ENCODE measurements around the gene CHST8. TPM values are rescaled to one million over a fixed set of nuclear protein-coding genes. Genes with fewer than 3 reads are reported as not detected.

The CHST8 gene
- total RNA-seq, 1 donor from 2014 or later = not detected

- H3K27me3 ChIP-seq (ENCODE audit: control insufficient read depth, insufficient read depth, low read length) = no peaks in the 10 kb centered on the region
- DNase-seq (ENCODE audit: low read depth) = no peak
- no peaks in the 10 kb centered on the region for H3K36me3 ChIP-seq (ENCODE audit: control insufficient read depth, insufficient read depth, low read length)
- TF ChIP-seq CTCF (IDR thresholded peaks at IDR 0.05; ENCODE audit: insufficient read depth, low read length, poor library complexity, severe bottlenecking) = no peak
- H3K4me3 ChIP-seq (ENCODE audit: low read depth, low read length) = no peak overlapping the region
Observed at GRCh38 chr19:33649627-33650305, 28.0 kb downstream of the CHST8 start.

DNA sequence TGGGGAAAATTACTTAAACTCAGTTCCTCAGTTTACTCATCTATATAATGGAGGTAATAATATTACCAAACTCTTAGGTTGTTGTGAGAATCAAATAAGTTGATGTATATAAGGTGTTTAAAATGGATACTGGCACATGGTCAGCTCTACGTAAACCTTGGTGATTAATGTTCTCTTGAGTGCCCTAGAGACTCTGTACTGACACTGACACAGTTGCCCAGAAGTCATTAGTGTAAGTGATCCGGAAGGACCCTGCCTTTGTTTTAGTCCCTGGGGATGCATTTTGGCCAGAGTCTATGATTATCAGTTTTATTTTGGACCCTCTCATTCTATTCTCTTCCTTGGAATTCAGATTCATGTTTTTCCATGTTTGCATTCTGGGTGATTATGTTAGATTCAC, 31.9 kb downstream of the CHST8 start:
- Histone ChIP-seq H3K27me3 (ENCODE audit: control insufficient read depth, insufficient read depth, low read length) (no peaks in the 10 kb centered on the region), H3K4me3 (ENCODE audit: low read depth, low read length) (no peak overlapping the region), H3K36me3 (ENCODE audit: control insufficient read depth, insufficient read depth, low read length) (no peaks in the 10 kb centered on the region)
- no peak for DNase-seq (ENCODE audit: low read depth)
- TF ChIP-seq CTCF (IDR thresholded peaks at IDR 0.05; ENCODE audit: insufficient read depth, low read length, poor library complexity, severe bottlenecking) = no peak

DNA sequence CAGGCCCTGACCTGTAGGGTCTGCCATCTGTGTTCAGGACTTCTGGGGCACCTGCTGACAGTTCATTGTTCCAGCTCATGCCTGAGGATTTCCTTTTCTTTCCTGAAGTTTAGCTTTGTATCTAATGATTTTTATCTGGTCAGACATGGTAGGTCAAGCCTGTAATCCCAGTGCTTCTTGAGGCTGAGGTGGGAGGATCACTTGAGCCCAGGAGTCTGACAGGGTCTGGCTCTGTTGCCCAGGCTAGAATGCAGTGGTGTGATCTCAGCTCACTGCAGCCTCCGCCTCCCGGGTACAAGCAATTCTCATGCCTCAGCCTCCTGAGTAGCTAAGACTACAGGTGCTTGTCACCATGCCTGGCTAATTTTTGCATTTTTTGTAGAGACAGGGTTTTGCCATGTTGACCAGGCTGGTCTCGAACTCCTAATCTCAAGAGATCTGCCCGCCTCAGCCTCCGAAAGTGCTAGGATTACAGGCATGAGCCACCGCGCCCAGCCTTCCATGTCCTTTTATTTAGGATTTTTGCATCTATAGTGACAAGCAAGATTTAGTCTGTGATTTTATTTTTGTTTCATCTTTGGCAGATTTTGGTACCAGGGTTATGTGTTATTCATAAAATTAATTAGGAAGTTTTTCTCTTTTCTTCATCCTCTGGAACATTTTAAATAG, 33.2 kb downstream of the CHST8 start:
- H3K36me3 ChIP-seq (ENCODE audit: control insufficient read depth, insufficient read depth, low read length) = no peaks in the 10 kb centered on the region
- no peak for DNase-seq (ENCODE audit: low read depth)
- no peak for TF ChIP-seq CTCF (IDR thresholded peaks at IDR 0.05; ENCODE audit: insufficient read depth, low read length, poor library complexity, severe bottlenecking)
- no peak overlapping the region for H3K4me3 ChIP-seq (ENCODE audit: low read depth, low read length)
- no peaks in the 10 kb centered on the region for H3K27me3 ChIP-seq (ENCODE audit: control insufficient read depth, insufficient read depth, low read length)

- Histone ChIP-seq H3K36me3 (ENCODE audit: control insufficient read depth, insufficient read depth, low read length) (no peaks in the 10 kb centered on the region), H3K27me3 (ENCODE audit: control insufficient read depth, insufficient read depth, low read length) (no peaks in the 10 kb centered on the region), H3K4me3 (ENCODE audit: low read depth, low read length) (no peak overlapping the region)
- no peak for TF ChIP-seq CTCF (IDR thresholded peaks at IDR 0.05; ENCODE audit: insufficient read depth, low read length, poor library complexity, severe bottlenecking)
- no peak for DNase-seq (ENCODE audit: low read depth)
Observed at GRCh38 chr19:33659835-33660234, 38.1 kb downstream of the CHST8 start.

- Histone ChIP-seq H3K27me3 (ENCODE audit: control insufficient read depth, insufficient read depth, low read length) (no peaks in the 10 kb centered on the region), H3K4me3 (ENCODE audit: low read depth, low read length) (no peak overlapping the region), H3K36me3 (ENCODE audit: control insufficient read depth, insufficient read depth, low read length) (no peaks in the 10 kb centered on the region)
- TF ChIP-seq CTCF (IDR thresholded peaks at IDR 0.05; ENCODE audit: insufficient read depth, low read length, poor library complexity, severe bottlenecking) = no peak
- no peak for DNase-seq (ENCODE audit: low read depth)
Observed at GRCh38 chr19:33660410-33661124, 38.8 kb downstream of the CHST8 start.

Measured in kidney epithelial cell (primary cell).